Tibial nerve (tissue), 4 donors: Measurements from ENCODE around the gene ANKRD18B.
"Not testable (repeated sequence)": the region's sequence is repeated elsewhere in the genome, so short reads cannot be mapped to it uniquely, and the experiment has no call there.

ENCODE experiments used
- CTCF ChIP-seq, 5 experiments: fragments of 200-600 bp in 3 of 5; fragments of 450-650 bp in 2 of 5; sonication (generic) in 3 of 5; IDR thresholded peaks; one replicate each; pipeline ENCODE4 v1.5.1; 2016 to 2019; ENCODE audit warnings: antibody characterized with exemption in 5 of 5, mild to moderate bottlenecking in 3 of 5, moderate library complexity in 2 of 5
- EP300 ChIP-seq, 2 donors: sonication (generic); formaldehyde crosslinking; IDR thresholded peaks; one replicate each; pipeline ENCODE4 v1.6.1; 2017; ENCODE audit warnings: antibody characterized with exemption in 2 of 2, mild to moderate bottlenecking in 1 of 2
- POLR2A ChIP-seq, 2 donors: fragments of 450-650 bp; IDR thresholded peaks; one replicate each; pipeline ENCODE4 v1.6.1; 2017; ENCODE audit warnings: antibody characterized with exemption in 2 of 2, mild to moderate bottlenecking in 2 of 2, moderate library complexity in 2 of 2

GRCh38 chr9:33543463-33543862 is 19.4 kb downstream of the ANKRD18B start:
- not testable (repeated sequence) for TF ChIP-seq POLR2A, CTCF, EP300 (IDR thresholded peaks at IDR 0.05)
